AG09309 (cell line): ENCODE measurements around the gene RERE.

ENCODE experiments used
- DNase-seq: peaks from one replicate; pipeline ENCODE4 v3.0.0-alpha.2; 2010; ENCODE audit warnings: low read depth
- H3K4me3 ChIP-seq: 2 replicates; pipeline ENCODE4 v1.5.1; 2011; ENCODE audit warnings: mild to moderate bottlenecking, low read depth, low read length, moderate library complexity; ENCODE audit not compliant: control insufficient read depth
- TF ChIP-seq, protein P1 (sequence below): IDR thresholded peaks from 2 replicates; pipeline ENCODE4 v1.5.1; 2011; ENCODE audit warnings: mild to moderate bottlenecking, low read depth, low read length, inconsistent platforms; ENCODE audit not compliant: insufficient read depth, control insufficient read depth; ENCODE audit errors: missing control alignments

RERE gene

DNA sequence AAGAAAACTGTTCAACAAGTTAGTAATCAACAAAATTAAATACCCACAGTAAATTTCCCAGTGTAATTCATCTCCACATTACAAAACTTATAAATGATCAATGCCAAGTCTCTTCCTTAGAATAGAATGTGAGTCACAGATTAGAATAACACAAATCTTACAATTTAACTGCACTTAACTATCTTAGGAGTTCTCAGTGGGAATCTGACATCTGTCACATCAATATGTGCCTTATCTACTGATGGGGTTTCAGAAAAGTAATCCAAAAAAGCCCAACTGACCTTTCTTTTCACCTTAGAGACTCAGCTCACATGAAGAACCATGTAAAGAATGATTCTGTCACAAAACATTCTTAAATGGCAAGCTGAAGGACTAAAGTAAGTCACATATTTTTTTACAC lies 141.4 kb downstream of the RERE start:
- TF ChIP-seq, protein P1, sequence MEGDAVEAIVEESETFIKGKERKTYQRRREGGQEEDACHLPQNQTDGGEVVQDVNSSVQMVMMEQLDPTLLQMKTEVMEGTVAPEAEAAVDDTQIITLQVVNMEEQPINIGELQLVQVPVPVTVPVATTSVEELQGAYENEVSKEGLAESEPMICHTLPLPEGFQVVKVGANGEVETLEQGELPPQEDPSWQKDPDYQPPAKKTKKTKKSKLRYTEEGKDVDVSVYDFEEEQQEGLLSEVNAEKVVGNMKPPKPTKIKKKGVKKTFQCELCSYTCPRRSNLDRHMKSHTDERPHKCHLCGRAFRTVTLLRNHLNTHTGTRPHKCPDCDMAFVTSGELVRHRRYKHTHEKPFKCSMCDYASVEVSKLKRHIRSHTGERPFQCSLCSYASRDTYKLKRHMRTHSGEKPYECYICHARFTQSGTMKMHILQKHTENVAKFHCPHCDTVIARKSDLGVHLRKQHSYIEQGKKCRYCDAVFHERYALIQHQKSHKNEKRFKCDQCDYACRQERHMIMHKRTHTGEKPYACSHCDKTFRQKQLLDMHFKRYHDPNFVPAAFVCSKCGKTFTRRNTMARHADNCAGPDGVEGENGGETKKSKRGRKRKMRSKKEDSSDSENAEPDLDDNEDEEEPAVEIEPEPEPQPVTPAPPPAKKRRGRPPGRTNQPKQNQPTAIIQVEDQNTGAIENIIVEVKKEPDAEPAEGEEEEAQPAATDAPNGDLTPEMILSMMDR = no peak
- H3K4me3 ChIP-seq = no peak overlapping the region
- no peak for DNase-seq

DNA sequence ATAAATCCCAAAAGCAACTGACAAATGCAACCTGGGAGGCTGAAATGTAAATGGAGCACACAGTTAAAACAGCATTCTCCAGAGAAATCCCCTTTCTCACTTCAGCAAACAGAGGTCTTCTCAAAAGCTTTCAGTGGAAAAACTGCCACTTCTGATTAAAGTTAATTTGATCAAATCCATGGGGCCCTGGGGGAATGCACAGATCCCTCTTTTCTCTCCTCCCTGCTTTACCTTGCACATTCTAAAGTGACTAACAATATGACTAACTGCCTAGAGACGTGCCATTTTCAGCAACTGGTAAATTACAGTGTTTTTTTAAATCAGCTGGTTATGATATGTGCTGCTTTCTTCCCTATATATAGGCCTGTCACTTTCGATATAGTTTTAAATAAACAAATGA lies 142.5 kb downstream of the RERE start:
- TF ChIP-seq, protein P1 = no peak
- DNase-seq = no peak
- H3K4me3 ChIP-seq = no peak overlapping the region

DNA sequence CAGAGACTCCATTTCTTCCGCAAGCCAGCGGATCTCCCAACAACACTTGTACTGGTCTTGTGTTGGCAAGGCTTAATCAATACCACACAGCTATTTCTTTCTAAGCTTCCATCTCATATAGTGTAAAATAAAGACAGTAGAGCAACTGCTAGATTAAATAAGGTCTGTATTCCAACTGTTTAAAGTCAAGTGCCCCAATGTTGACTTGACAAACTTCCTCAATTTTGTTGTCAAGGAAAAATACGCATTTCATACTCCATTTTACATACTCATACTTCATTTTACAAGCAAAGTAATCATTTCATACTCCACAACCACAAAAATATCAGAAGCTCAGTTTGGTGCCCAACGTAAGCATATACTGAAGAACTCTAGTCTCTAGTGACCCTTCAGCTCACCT lies 143.0 kb downstream of the RERE start:
- TF ChIP-seq, protein P1 = no peak
- DNase-seq = no peak
- H3K4me3 ChIP-seq = no peak overlapping the region

DNA sequence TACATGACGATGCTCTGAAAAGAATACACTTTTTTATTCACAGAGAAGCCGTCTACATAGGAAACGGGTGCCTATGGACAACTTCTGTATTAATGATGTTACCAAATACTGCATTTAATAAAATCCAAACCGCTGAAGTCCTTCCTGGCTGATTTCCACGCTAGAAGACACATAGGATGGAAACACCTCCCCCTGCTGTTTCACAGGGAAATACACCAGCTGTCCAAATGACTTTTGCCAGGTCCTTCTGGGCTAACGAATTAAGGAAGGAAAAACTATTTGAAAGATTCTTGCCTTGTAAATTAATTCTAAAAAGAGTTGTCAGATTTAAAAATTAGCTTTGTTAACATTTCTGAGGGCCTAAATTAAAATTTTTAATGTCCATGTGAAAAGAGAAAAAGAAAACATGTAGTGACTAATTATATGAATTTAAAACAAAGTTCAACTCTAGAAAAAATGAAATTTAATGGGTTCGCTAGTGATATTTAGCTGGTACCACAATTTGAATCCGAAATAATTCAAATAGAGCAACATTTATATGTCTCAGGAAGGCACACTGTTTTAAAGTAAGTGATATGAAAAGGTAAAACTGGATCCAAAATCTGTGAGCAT lies 146.0 kb downstream of the RERE start:
- TF ChIP-seq, protein P1 = peak; percentile 82
- peak; percentile 41 for DNase-seq
- no peak overlapping the region for H3K4me3 ChIP-seq

DNA sequence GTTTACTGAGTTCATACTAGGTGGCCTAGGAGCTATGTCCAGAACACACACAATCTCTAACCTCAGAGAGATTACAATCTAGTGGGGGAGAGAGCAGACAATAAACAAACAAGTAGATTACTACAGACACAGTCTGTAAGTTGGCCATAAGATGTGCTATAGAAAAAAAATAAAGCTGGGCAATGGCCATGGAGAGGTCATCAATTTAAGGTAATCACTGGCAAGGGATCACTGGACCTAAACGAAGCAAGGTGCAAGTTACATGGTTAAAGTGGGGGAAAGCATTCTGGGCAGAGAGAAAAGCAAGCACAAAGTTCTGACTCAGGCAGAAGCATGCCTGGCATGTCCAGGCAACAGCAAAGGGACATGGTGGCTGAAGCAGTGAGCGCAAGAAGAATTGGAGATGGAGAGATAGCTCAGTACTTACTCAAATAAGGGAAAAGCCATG lies 147.0 kb downstream of the RERE start:
- no peak for DNase-seq
- TF ChIP-seq, protein P1 = no peak
- no peak overlapping the region for H3K4me3 ChIP-seq

DNA sequence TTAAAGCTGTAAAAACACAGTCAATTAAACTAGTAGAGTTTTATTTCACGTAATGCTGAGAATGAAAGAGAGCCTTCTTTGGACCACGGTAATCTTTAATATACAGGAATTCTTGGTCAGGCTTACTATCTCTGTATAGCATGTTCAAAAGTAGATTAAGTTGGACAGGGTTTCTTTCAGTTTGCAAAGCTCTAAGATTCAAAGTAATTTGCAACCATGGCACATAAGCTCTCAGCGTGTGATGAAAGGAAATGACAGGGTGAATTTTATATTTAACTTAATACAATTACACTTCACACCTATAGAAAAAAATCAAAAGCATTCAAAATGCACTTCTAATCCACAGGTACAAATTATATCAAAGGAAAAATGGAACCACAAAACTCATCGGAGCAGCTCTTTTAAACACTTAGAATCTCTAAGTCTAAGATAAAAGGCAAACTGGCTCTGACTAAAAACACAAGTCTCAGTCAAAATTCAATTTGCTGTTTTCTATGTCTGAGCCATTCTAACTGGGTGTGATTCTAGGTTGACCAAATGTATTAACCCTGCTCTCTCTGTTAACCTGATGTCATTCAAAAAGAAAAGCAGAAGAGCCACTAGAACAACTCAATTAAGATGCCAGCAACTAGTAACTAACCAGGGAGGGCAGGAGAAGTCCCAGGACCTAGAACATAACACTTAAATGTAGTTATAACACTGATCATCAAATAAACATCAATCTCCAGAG lies 147.7 kb downstream of the RERE start:
- no peak overlapping the region for H3K4me3 ChIP-seq
- TF ChIP-seq, protein P1 = no peak
- no peak for DNase-seq
